NCI-H1105 treated with DMSO at 0.1 percent for 48 hours (cell line): ENCODE results near the gene TRIO.
A peak's percentile ranks its signal among the peaks of the same experiment; 100 is the strongest.

Source experiments
- DNase-seq: peaks from one replicate; lab custom pipeline; 2025; lab: John Stamatoyannopoulos, UW

TRIO gene

DNA sequence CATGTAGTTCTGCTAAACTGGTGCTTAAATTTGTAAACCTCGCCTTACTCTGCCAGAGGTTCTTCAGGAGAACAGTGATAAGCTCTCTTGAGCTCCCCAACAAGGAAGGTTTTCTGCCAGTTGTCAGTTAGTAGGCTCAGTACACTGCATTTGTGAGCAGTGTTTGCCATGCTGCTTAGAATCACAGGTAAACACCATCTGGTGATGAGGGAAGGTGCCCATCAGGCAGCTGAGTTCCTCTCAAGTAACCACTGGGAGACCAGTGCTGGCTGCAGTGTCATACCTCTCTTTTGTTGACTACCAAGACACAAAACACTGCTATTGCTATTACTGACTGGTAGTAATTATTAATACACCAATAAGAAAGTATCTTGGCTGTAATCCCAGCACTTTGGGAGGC lies 252.3 kb downstream of the TRIO start:
- no peak for DNase-seq

DNA sequence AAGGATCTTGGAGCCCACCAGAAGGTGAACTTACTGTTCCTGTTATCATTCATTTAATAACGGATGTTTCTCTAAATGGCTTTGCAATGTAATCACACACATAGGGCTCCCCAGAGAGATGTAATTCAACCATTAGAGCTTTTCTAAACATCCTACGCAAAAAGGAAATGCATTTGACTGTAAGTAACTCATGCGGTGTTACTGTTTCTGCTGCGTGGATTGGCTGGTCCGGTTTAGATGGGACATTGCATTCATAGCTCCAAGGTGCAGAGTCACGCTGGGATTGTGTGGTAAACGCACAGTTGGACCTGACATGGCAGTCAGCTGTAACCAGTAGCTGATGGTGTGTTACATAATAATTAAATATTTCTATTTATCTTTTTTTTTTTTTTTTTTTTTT lies 252.9 kb downstream of the TRIO start:
- no peak for DNase-seq

- DNase-seq: no peak
Measured at GRCh38 chr5:14396737-14397136, 253.6 kb downstream of the TRIO start.

DNA sequence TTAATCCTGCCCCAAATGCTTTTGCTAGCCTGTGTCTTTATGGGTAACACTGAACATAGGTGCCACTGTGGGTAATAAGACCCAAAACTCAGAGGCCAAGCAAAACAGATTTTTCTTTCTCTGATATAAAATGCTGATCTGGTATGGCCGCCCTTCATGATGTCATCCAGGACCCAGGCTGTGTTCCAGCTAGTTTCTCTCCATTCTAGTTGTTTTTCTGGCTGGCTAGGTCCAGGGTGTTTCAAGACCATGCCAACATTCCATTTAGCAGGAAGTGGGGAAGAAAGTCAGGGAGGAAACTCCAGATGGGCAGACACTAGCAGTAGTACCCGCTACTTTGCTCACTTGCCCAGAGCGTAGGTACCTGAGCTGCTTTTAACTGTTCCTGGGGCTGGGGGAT lies 254.6 kb downstream of the TRIO start:
- DNase-seq: no peak

GRCh38 chr5:14399054-14399692 lies 256.0 kb downstream of the TRIO start:
- DNase-seq: peak; percentile 56

- DNase-seq: no peak
Measured at GRCh38 chr5:14400085-14400484, 256.9 kb downstream of the TRIO start.

GRCh38 chr5:14400611-14401010 lies 257.5 kb downstream of the TRIO start:
- no peak for DNase-seq

DNA sequence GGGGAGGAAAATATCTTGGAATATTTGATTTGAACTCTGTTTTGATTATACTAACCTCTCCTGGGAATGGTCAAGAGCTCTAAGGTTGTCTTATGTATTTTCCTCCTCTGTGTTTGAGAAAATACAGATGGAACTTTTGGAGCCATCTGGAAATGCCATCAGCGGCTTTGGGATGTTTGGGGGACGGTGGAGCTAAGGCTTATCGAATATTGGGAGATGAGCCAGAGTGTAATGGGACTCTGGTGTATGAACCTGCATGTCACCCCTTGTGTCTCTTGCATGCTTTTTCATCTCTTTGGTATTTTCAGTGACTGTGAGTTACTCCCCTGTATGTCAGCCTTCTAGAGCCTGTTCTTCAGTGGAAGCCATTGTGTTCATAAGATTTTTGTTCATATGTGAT lies 258.5 kb downstream of the TRIO start:
- DNase-seq: no peak

DNA sequence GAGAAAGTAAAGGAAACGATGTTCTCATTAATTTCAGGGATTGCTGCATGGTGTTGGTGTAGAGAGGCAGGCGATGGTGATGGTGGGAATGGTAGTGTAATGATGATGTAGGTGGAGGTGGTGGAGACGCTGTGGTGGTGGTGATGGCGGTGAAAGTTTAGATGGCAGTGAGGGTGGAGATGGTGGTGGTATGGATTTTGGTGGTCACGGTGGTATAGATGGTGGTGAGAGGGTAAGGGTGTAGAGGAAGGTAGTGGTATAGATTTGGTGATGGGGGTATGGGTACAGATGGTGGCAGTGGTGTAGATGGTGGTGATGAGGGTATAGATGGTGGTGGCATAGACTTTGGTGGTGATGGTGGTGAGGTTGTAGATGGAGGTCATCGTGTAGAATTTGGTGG lies 259.3 kb downstream of the TRIO start:
- DNase-seq: no peak

GRCh38 chr5:14404780-14405179 lies 261.6 kb downstream of the TRIO start:
- DNase-seq: no peak

GRCh38 chr5:14405267-14405666 lies 262.1 kb downstream of the TRIO start:
- no peak for DNase-seq

DNA sequence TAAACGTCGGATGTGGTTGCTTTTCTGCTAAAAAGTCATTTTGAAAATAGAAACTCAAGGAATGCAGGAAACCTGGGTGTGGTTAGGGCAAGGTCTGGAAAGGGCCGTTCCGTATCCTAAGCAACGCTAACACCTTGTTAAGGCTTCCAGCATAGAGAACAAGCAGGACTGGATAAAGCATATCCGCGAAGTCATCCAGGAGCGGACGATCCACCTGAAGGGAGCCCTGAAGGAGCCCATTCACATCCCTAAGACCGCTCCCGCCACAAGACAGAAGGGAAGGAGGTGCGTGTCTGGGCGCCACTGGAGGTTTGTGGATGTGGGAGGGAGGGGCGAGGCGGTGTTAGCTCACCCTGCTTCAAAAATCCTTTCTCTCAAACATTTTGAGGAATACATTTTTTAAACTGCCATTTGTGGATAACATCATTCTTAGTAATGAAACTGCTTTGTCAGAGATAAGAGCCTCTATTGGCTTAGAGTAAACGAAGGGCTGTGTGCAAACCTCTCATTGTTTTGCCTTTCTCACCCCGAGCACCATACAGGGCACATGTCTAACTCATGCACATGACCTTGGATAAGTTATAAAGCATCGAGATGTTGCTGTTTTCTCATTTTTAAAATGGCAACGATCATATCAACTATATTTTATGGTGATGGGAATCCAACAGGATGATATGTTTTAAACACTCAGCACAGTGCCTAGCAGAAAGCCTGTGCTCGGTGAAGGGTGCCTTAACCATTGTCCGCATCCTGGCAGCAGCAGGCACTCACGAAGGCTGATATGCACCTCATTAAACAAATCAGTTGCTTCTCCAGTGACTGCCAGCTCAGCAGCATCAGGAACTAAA lies 262.8 kb downstream of the TRIO start:
- no peak for DNase-seq

DNA sequence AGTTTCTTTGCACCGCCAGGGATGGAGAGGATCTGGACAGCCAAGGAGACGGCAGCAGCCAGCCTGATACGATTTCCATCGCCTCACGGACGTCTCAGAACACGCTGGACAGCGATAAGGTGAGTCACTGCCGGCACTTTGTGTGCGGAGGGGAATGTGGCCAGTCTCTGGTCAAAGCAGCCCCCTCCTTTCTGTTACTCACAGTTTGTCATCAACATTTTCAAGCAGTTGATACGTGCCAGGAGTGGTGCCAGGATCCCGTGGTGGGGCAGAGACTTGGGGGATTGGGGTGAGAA lies 263.4 kb downstream of the TRIO start:
- DNase-seq: no peak

GRCh38 chr5:14407051-14407450 lies 263.9 kb downstream of the TRIO start:
- DNase-seq: no peak

- no peak for DNase-seq
Measured at GRCh38 chr5:14407746-14408175, 264.6 kb downstream of the TRIO start.

- DNase-seq: no peak
Measured at GRCh38 chr5:14408969-14409586, 265.9 kb downstream of the TRIO start.

GRCh38 chr5:14410068-14410393 lies 266.9 kb downstream of the TRIO start:
- DNase-seq: no peak

DNA sequence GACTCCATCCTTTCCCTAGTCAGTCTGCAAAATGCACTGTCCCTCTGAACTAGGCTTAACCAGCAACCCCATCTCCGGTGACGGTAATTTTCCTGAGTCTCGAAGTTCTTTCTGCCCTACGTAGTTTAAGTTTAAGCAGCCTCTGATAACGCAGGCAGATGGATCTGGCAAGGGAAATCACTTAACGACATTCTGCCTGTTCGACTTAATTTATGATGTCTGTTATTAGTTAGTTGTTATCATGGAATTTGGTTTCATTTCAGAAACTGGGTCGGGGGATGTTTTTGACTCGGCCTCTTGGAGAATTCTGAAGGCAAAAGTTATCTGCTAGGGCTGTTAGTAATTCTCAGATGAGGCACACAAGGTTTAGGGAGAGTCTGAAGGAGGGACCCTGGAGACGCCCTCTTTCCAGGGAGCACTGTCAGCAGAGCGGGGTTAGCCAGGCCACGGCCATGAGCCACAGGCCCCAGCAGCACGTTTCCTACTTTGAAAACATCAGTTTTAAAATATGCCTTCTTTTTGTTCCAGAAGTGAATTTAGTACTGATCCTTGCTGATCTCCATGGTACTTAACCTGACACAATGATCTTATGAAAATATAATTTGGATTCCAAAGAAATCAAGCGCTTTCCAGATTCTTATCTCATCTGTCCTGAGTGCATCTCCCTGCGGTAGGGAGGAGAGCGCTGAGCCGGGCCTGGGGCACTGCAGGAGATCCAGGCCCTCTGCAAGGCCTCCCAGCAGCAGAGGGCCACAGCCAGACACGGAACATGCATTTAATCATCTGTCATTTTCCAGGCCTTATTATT lies 267.5 kb downstream of the TRIO start:
- no peak for DNase-seq

- DNase-seq: no peak
Measured at GRCh38 chr5:14411216-14411615, 268.1 kb downstream of the TRIO start.

- no peak for DNase-seq
Measured at GRCh38 chr5:14413331-14413750, 270.2 kb downstream of the TRIO start.

DNA sequence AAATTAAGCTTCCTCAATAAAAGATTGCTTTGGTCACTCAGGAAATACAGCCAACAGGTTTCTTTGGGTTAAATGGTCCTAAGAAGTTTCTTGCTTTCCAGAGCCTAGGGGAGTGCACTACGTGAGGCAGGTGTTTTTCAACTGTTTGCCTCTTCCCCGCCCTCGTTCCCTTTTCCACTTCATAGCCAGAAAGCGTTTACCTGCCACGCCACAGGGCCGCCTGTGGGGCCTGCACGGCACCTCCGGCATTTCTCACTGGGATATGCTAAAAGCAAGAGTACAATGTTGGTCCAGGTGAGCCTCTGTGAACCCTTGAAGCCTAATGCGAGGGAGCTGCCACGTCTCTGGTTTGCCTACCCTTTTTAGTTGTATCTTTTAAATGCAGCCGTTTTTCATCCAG lies 270.9 kb downstream of the TRIO start:
- no peak for DNase-seq

GRCh38 chr5:14414656-14415023 lies 271.5 kb downstream of the TRIO start:
- DNase-seq: no peak
